ENCODE data around the gene ACAD10. TPM values are rescaled to one million over a fixed set of nuclear protein-coding genes. Genes with fewer than 3 reads are reported as not detected.
A peak's percentile ranks its signal among the peaks of the same experiment; 100 is the strongest.

ACAD10 gene
- 11.6 and 12.8 TPM in 2 replicates for total RNA-seq

DNA sequence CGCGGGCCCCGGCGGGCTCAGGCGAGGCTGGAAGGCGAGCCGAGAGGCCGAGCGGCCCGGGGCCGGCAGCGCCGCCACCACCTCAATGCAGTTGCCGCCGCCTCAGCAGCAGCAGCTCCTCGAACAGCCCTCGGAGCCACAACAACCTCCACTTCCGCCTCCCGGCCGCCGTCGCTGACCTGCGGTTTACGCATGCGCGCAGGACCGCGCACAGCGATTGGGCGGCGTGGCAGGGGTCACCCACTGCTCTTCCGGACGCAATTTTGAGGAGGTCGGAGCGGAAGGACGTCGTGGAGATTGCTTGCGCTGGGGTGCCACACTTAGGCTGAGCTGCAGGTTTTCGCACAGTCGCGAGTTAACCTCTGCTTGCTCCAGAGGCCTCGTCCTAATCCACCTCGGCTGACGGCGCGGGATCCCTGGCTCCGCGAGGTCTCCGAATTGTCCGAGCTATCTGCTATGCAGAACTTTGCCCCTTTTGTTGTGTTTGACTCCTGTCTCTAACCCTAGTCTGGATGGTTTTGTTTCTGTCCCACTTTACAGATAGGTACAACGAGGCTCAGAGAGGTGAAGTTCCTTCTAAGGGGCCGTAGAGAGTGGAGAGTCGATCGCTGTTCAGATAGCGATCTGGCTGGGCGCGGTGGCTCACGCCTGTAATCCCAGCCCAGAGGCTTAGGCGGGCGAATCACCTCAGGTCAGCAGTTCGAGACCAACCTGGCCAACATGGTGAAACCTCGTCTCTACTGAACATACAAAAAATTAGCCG is at the start of gene ACAD10, which contains the start of gene BRAP:
ACAD10 (plus strand) TSS at position 243 of the 763 bp plus-strand sequence. CDS start 6,657 bp downstream, outside the sequence.
BRAP (minus strand) TSS at position 146 of the 763 bp plus-strand sequence. CDS start 164 bp downstream, outside the sequence.
- TF ChIP-seq, protein P1, sequence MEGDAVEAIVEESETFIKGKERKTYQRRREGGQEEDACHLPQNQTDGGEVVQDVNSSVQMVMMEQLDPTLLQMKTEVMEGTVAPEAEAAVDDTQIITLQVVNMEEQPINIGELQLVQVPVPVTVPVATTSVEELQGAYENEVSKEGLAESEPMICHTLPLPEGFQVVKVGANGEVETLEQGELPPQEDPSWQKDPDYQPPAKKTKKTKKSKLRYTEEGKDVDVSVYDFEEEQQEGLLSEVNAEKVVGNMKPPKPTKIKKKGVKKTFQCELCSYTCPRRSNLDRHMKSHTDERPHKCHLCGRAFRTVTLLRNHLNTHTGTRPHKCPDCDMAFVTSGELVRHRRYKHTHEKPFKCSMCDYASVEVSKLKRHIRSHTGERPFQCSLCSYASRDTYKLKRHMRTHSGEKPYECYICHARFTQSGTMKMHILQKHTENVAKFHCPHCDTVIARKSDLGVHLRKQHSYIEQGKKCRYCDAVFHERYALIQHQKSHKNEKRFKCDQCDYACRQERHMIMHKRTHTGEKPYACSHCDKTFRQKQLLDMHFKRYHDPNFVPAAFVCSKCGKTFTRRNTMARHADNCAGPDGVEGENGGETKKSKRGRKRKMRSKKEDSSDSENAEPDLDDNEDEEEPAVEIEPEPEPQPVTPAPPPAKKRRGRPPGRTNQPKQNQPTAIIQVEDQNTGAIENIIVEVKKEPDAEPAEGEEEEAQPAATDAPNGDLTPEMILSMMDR (IDR thresholded peaks at IDR 0.05; ENCODE audit: insufficient read depth, low read length, severe bottlenecking) = no peak
- DNase-seq (ENCODE audit: low read depth) = peak; percentile 88
- H3K4me3 ChIP-seq (ENCODE audit: low read depth, low read length) = peak within 1 kb of the TSS; percentile 93
- no peak for FAIRE-seq
- H3K27me3 ChIP-seq (ENCODE audit: control insufficient read depth, insufficient read depth, low read length) = no peaks in the 10 kb centered on the region
- H3K36me3 ChIP-seq (ENCODE audit: control insufficient read depth, insufficient read depth, low read length) = peaks cover 6% of the 10 kb centered on the region

DNA sequence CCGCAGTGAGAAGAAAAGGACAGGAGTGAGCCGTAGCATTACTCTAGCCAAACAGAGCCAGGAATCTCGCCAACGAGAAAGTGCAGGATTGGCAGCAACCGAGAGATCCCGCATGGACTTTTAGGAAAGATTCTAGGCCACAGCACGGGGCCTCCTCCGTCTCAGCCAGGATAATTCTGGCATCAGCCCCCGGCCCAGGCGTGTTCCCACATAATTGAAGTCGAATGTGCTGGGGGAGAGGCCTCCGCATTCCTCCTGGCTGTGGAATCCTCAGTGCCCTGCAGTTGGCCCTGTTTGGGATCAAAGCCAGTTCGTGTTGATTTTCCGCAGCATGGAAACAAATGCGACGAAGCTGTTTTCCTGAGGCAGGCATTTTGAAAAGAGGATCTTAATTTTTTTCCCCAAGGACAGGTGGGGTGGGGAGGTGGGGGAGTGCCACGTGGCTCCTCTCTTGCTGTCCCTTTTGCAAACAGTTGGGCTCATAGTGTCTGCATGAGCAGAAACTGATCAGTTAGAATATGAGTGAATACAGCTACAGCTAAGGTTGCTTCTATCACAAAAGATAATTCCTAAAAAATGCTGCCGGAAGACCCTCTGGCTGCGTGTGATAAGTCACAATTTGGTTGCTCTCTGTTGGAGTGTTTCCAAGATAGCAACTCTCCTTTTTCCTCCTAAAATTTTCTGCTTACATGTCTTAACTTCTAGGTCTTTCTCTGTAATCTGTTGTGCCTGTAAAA is 49.5 kb upstream of the ACAD10 start:
- TF ChIP-seq, protein P1 (IDR thresholded peaks at IDR 0.05; ENCODE audit: insufficient read depth, low read length, severe bottlenecking) = no peak
- no peak for FAIRE-seq
- no peaks in the 10 kb centered on the region for H3K36me3 ChIP-seq (ENCODE audit: control insufficient read depth, insufficient read depth, low read length)
- DNase-seq (ENCODE audit: low read depth) = no peak
- no peak overlapping the region for H3K4me3 ChIP-seq (ENCODE audit: low read depth, low read length)
- H3K27me3 ChIP-seq (ENCODE audit: control insufficient read depth, insufficient read depth, low read length) = no peaks in the 10 kb centered on the region

DNA sequence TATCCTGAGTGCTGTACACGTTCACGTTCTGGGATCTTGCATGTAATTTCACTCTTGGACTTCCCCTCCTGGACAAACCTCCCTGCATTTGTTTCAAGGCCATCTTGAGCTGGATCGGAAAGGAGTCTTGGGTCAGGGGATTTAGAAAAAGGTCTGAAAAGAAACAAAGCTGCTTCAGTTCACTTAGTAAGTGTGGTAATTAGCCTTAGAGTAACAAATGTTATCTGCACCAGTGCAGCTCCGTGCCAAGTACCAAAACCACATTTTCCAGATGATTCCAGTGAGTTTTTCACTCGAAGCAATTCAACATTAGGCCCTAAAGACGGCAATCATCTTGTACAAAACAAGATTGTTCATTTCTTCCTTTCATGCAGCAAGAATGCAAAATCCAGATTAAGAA is 47.3 kb upstream of the ACAD10 start:
- no peak overlapping the region for H3K4me3 ChIP-seq (ENCODE audit: low read depth, low read length)
- peaks cover 1% of the 10 kb centered on the region for H3K36me3 ChIP-seq (ENCODE audit: control insufficient read depth, insufficient read depth, low read length)
- TF ChIP-seq, protein P1 (IDR thresholded peaks at IDR 0.05; ENCODE audit: insufficient read depth, low read length, severe bottlenecking) = no peak
- H3K27me3 ChIP-seq (ENCODE audit: control insufficient read depth, insufficient read depth, low read length) = no peaks in the 10 kb centered on the region
- DNase-seq (ENCODE audit: low read depth) (no peak), FAIRE-seq (no peak)

- FAIRE-seq = no peak
- TF ChIP-seq, protein P1 (IDR thresholded peaks at IDR 0.05; ENCODE audit: insufficient read depth, low read length, severe bottlenecking) = no peak
- Histone ChIP-seq H3K4me3 (ENCODE audit: low read depth, low read length) (no peak overlapping the region), H3K27me3 (ENCODE audit: control insufficient read depth, insufficient read depth, low read length) (no peaks in the 10 kb centered on the region), H3K36me3 (ENCODE audit: control insufficient read depth, insufficient read depth, low read length) (peaks cover 5% of the 10 kb centered on the region)
- DNase-seq (ENCODE audit: low read depth) = no peak
Observed at GRCh38 chr12:111640506-111640905, 45.3 kb upstream of the ACAD10 start.

DNA sequence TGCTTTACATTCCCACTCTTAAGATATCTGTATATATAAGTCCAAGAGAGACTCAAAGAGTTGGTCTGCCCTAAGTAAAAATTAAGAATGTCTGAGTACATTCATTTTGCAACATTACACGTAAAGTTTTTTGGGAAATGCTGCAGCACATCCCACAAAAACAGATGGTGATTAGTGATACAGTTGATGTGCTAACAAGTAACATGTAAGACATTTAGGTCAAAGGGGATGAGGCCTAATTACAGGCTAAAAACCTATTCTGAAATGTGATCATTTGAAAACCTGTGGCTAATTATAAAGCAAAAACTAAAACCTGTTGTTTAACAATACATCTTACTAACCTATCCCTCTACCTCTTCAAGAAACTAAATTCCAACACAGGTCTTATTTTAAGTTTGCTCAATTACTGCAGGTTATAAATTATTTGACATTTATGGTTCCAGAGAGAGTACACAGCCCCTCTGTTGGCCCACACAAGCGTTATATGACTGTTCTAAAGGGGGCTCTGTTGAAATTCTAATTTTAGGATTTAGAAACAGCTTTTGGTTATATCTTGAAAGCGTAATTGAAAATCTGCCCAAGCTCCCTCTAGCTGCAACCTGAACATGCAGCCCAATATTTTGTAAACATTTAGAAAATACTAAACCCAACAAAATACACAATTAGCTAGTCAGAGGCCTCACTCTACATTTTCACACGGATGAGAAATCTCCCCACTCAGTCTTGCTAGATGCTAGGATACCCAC is 43.0 kb upstream of the ACAD10 start:
- FAIRE-seq (no peak), DNase-seq (ENCODE audit: low read depth) (no peak)
- H3K27me3 ChIP-seq (ENCODE audit: control insufficient read depth, insufficient read depth, low read length) = no peaks in the 10 kb centered on the region
- TF ChIP-seq, protein P1 (IDR thresholded peaks at IDR 0.05; ENCODE audit: insufficient read depth, low read length, severe bottlenecking) = no peak
- H3K36me3 ChIP-seq (ENCODE audit: control insufficient read depth, insufficient read depth, low read length) = peaks cover 11% of the 10 kb centered on the region
- no peak overlapping the region for H3K4me3 ChIP-seq (ENCODE audit: low read depth, low read length)
